NOMO-1 treated with dmso at 0.1 percent for 144 hours (cell line): ENCODE results near the gene TTYH1.
A peak's percentile ranks its signal among the peaks of the same experiment; 100 is the strongest.
"Not testable (repeated sequence)": the region's sequence is repeated elsewhere in the genome, so short reads cannot be mapped to it uniquely, and the experiment has no call there.

Source experiments
- DNase-seq: peaks from one replicate; lab custom pipeline; 2025; ENCODE audit not compliant: unreplicated experiment; lab: John Stamatoyannopoulos, UW

Gene TTYH1

GRCh38 chr19:54436628-54437252 lies 21.5 kb downstream of the TTYH1 start:
- no peak for DNase-seq

DNA sequence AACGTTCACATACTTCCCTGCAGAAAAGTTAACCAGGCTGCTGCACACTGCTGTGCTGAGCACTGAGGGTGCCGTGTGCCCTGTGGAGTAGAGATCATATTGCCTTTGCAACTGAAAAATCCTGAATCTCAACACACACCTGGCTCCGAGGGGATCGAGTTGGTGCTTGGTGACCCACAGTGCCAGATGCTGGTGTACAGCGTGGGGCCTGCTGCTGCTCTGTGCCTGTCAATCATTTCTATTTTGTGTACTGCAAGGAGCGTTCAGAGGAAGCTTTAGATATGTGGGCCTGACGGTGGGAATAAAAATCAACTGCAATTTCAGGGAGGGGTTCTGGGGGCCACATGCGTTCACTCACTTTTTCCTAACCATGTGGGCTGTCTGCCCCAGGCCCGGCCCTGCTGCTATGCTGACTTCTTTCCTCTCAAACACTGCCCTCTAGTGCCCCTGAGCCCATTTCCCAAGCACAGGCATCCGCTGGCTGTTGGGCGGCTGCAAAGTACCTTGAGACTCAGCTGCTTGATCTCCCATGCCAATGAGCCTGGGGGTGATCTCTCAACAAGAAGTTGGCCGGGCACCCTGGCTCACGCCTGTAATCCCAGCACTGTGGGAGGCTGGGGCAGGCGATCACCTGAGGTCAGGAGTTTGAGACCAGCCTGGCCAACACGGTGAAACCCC lies 24.0 kb downstream of the TTYH1 start:
- DNase-seq, result no peak

- DNase-seq, result no peak
Measured at GRCh38 chr19:54440641-54441040, 25.4 kb downstream of the TTYH1 start.

- DNase-seq, result no peak
Measured at GRCh38 chr19:54444737-54445136, 29.5 kb downstream of the TTYH1 start.

- not testable (repeated sequence) for DNase-seq
Measured at GRCh38 chr19:54446349-54446748, 31.1 kb downstream of the TTYH1 start.

- DNase-seq, result no peak
Measured at GRCh38 chr19:54448040-54448773, 32.9 kb downstream of the TTYH1 start.

- peak; percentile 98 for DNase-seq
Measured at GRCh38 chr19:54448774-54449700, 33.8 kb downstream of the TTYH1 start, which contains the start of gene LENG8. Gene LENG8, plus strand, starts transcription at chr19:54449199. Its CDS starts 2,146 bp downstream, at chr19:54451345.

- DNase-seq, result no peak
Measured at GRCh38 chr19:54449701-54450069, 34.4 kb downstream of the TTYH1 start.

- DNase-seq, result peak; percentile 23
Measured at GRCh38 chr19:54451331-54451871, 36.1 kb downstream of the TTYH1 start.

GRCh38 chr19:54451997-54452396 lies 36.7 kb downstream of the TTYH1 start:
- DNase-seq, result no peak

- no peak for DNase-seq
Measured at GRCh38 chr19:54452626-54453025, 37.4 kb downstream of the TTYH1 start.

DNA sequence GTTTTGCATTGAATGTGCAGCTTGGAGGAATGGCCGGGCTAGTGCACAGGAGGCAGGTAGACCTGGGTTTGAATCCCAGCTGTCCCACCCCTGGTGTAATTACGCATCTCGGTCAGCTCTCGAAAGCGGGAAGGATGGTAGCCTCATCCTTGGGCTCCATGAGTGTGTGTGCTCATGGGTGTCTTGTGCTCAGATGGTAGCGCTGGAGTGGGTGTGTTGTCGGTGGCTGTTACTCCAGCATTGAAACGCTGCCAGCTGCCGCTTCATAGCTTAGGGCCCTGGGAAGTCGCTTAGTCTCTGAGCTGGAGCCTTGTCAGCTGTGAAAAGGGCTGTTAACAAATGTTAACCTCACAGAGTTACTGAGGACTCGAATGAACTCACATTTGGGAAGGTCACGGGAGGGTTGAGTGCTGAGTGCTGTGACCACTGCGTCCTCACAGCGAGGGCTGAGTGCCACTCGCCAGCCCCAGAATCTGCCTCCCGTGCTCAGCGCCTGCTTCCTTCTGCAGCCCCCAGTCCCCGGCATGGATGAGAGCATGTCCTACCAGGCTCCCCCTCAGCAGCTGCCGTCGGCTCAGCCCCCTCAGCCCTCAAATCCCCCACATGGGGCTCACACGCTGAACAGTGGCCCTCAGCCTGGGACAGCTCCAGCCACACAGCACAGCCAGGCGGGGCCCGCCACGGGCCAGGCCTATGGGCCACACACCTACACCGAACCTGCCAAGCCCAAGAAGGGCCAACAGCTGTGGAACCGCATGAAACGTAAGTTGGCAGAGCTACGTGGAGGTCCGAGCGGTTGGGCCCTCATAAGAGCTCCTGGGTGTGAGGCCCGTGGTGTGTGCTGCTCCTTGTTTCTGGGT lies 38.9 kb downstream of the TTYH1 start:
- no peak for DNase-seq

DNA sequence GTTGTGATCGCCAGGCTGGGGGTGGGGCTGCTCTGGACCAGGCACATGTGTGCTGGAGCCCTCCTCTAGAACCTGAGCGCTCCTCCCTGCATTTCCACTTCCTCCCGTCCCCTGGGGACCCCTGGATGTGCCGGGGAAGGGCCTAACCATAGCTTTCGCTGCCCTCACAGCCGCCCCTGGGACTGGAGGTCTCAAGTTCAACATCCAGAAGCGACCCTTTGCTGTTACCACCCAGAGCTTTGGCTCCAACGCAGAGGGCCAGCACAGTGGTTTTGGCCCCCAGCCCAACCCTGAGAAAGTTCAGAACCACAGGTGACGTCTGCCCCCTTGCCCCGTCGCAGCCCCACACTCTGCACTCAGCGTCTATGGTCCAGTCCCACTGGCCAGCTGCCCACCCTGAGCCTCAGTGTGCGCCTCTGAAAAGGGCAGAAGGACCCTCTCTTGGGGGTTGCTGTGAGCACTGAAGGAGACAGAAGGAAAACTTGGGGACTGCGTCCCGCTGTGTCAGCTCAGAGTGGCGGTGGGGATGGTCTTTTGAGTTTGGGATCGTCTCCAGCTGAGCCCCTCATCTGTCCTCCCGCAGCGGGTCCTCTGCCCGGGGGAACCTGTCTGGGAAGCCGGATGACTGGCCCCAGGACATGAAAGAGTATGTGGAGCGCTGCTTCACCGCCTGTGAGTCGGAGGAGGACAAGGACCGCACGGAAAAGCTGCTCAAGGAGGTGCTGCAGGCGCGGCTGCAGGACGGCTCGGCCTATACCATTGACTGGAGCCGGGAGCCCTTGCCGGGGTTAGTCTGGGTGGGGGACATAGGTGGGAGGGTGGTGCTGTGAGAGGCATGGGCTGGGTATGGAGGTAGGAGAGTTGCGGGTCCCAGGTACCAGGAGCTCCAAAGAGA lies 39.8 kb downstream of the TTYH1 start:
- no peak for DNase-seq

DNA sequence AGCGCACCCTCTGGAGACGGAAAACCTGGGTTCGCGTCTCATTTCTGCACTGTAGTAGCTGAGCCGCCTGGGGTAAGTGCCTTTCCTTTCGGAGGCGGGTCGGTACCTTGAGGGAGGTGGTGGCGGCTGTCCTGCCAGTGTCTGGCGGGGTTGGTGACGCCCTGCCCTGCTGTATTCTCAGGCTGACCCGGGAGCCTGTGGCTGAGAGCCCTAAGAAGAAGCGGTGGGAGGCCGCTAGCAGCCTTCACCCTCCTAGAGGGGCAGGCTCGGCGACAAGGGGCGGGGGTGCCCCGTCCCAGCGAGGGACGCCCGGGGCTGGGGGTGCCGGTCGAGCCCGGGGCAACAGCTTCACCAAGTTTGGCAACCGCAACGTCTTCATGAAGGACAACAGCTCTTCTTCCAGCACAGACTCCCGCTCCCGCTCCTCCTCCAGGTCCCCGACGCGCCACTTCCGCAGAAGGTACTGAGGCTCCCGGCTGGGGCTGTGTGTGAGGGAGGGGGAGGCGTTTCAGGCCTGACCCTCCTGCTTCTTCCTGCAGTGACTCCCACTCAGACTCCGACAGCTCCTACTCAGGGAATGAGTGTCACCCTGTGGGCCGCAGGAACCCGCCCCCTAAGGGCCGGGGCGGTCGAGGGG lies 40.6 kb downstream of the TTYH1 start:
- no peak for DNase-seq

DNA sequence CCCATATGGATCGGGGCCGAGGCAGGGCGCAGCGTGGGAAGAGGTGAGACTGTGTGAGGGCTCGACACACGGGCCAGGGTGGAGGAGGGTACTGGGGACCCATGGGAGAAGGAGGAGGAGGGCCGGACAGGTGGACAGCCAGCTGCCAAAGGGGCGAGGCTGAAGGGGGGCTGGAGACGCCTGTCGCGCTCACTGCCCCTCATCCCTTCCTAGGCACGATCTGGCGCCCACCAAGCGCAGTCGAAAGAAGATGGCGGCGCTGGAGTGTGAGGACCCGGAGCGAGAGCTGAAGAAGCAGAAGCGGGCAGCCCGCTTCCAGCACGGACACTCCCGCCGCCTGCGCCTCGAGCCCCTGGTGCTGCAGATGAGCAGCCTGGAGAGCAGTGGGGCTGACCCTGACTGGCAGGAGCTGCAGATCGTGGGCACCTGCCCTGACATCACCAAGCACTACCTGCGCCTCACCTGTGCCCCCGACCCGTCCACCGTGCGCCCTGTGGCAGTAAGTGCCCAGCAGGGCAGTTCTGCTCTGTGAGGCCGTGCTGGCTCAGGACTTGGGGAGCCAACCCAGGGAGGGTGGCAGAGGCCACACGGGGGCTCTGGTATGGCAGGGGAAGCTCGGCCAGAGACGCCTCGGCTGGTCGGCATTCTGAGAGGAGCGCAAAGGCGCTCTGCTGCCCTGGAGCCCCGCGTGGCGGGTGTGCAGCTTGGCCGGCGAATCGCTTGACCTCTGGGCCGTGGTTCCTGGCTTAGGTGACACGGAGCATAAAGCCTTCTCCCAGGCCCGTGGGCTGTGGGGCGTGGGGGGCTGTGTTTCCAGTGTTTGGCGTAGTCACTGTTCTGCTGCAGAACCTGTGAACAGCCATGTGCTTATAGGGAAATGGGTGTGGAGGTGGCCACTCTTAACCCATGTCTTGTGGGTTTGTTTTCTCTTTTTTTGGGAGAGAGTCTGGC lies 41.4 kb downstream of the TTYH1 start:
- no peak for DNase-seq

DNA sequence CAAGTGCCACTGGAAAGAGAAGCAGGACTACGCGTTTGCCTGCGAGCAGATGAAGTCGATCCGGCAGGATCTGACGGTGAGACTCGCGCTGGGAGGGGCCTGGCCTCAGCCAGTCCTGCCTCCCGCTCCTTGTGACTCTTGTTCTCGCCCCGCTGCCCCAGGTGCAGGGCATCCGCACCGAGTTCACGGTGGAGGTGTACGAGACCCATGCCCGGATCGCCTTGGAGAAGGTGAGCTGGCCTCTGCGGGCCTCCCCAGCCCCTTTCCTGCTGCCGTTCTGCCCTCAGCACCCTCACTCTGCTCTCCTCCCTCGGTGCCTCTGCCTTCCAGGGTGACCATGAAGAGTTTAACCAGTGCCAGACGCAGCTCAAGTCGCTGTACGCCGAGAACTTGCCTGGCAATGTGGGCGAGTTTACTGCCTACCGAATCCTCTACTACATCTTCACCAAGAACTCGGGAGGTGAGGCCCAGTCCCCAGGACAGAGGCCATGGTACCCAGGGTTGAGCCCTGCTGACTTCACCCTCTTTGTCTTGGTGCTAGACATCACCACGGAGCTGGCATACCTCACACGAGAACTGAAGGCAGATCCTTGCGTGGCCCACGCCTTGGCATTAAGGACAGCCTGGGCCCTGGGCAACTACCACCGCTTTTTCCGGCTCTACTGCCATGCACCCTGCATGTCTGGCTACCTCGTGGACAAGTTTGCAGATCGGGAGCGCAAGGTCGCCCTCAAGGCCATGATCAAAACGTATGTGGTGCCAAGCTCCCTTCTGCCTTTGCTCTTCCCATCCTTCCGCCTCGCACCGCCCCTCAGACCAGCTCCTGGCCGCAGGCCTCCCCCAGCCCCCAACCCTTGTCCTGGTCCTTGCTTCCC lies 42.7 kb downstream of the TTYH1 start:
- DNase-seq, result no peak
